NCI-H524 treated with DMSO at 0.1 percent for 48 hours (cell line): Measurements from ENCODE around the gene FIBCD1.

Experiments
- DNase-seq: peaks from one replicate; lab custom pipeline; 2025; lab: John Stamatoyannopoulos, UW

FIBCD1 gene

GRCh38 chr9:130894546-130894945 is 44.5 kb downstream of the FIBCD1 start:
- DNase-seq: no peak

DNA sequence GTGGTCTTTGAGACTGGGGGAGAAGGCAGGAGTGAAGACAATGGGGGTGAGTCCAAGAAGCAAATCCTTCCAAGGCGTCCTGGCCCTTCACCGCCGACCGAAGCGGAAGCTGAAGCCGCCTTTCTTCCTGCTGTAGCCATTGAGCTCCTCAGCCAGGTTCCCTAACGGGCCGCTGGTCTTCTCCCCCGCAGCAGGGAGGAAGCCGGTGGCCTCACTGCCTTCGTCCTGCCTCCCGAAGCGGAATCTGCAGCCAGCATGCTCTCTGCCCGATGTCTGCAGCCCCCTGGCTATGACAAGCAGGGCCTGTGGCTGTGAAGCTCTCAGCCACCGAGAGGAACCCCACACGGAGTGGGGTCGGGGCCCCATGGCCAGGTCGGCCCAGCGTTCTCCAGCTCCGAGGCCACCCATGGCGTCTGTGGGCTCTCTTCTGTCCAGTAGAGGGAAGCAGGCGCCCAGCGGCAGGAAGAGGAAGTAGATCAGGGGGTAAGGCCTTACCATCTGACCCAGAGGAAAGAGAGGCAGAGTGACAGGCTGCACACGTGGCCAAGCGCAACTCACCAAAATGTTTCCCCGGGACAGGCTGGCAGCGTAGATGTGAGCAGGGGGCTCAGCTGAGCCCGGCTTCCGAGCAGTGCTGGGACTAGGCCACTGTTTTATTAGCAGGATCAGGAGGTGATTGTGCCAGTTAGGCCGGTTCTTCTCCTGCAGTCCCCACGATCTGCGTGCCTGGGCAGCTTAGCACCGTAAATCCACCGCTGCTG is 45.5 kb downstream of the FIBCD1 start:
- no peak for DNase-seq

GRCh38 chr9:130892477-130893304 is 46.4 kb downstream of the FIBCD1 start:
- no peak for DNase-seq

DNA sequence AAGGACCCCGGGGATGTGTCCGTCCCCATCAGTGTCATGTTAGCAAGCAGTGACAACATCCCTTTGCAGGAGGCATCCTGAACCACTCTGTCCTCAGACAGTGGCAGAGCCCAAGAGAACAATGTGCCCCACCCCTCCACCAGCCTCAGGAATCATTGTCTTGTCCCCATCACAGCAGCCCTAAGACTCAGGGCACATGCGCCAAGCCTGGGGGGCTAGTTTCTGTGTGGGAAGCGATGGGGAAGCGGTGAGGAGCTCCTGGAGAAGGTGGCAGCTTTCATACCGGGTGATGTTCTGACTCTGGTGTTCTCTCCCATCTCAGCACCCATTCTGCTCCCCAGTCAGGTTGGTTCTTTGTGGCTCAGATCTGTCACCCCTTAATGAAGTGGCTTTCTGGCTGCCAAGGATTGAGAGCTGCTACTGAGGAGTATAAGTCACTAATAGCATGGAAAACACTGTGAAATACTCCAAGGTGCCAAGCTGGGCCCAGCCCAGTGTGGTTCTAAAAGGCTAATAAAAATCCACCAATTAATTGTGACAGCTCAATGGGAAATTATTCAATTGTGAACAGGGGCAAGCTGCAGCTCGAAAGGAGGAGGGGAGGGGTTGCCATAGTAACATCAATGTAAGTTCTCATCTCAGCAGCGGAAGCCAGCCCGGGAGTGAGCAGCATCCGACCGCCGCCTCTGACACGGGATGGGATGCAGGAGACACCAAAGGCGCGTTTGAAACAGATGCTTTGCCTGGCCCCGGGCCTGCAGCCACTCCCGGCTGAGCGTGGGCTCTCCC is 47.2 kb downstream of the FIBCD1 start:
- DNase-seq: no peak

DNA sequence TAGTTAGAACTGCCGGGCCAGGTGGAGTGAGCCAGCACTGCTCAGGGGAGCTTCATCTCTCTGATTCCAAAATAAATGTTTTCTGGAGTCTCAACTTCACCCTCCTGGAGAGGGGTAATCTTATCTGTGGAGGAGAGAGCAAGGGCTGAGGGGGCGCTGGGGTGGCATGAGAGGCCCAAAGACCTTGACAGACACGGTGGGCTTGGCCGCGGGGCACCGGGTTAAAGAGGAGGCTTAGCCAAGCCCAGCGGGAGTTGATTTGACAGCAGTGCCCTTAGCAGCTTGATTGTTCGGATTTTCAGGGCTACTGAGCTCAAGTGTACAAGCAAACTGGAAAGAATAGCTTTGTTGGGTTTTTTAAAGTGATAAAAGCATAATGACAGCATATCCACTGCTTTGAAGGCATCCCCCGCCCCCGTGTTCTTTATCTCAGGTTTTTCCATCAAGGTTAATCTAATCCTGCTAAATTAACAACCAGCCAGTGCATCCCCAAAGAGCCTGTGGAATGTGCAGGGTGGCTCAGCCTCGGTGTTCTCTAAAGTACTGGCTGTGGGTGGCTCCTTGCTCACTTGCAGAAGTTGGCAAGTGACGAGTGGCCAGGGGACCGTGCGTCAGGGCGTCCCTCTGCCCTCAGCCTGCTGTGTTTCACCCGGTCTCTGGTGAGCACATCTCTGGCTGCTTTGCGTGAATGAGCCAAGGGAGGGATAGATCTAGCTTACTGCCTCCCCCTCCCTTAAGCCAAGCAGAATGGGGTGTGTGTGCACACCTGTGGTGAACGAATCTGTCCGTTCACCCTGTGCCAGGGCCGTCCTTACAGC is 48.0 kb downstream of the FIBCD1 start:
- no peak for DNase-seq

DNA sequence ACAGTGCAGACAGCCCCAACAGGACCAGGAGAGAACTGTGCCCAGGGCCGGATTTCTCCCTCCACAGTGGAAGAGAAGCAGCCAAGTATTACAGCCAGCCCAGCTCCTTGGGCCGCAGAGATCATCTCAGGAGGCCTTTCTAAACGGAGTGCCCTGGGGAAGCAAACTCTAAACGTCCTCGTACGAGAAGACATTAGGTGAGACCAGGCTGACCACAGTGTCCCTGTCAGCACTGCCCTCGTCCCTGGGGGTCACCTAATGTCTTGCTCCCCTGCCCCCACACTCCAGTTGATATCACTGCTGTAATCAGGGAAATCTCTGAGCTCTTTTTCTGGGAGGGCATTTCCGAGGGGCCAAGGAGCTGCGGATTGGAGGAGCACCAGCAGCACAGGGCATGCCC is 48.9 kb downstream of the FIBCD1 start:
- DNase-seq: no peak

GRCh38 chr9:130888146-130888885 is 50.7 kb downstream of the FIBCD1 start:
- no peak for DNase-seq

DNA sequence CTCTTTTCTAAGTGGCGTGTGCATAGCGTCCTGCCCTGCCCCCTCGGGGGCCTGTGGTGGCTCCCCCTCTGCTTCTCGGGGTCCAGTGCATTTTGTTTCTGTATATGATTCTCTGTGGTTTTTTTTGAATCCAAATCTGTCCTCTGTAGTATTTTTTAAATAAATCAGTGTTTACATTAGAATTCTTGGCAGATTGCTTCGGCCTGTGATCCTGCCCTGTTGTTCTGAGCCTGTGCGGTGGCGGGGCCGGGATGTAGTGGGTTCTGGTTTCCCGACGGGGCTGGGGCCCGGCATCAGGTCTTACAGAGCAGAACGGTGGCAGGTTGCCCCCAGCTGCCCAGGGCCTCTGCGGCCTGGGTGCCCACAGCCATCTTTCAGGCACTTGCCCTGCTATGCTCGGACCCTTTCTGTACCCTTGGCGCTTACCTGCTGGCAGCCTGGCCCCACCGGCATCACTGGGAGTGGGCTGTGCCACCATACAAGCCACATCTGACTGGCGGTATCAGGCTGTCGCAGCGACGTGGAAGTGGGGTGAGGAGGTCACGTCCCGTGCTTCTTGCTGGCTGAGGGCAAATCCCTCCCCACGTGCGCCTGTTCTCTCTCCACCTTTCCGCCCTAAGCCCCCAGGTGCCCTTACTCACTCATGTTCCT is 51.4 kb downstream of the FIBCD1 start:
- no peak for DNase-seq

- DNase-seq: no peak
Measured at GRCh38 chr9:130886981-130887380, 52.1 kb downstream of the FIBCD1 start.

- no peak for DNase-seq
Measured at GRCh38 chr9:130885484-130886375, 53.3 kb downstream of the FIBCD1 start.

- no peak for DNase-seq
Measured at GRCh38 chr9:130884542-130885483, 54.2 kb downstream of the FIBCD1 start.

DNA sequence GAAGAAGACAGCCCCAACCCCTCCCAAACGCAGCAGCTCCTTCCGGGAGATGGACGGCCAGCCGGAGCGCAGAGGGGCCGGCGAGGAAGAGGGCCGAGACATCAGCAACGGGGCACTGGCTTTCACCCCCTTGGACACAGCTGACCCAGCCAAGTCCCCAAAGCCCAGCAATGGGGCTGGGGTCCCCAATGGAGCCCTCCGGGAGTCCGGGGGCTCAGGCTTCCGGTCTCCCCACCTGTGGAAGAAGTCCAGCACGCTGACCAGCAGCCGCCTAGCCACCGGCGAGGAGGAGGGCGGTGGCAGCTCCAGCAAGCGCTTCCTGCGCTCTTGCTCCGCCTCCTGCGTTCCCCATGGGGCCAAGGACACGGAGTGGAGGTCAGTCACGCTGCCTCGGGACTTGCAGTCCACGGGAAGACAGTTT is 54.9 kb downstream of the FIBCD1 start:
- DNase-seq: no peak

DNA sequence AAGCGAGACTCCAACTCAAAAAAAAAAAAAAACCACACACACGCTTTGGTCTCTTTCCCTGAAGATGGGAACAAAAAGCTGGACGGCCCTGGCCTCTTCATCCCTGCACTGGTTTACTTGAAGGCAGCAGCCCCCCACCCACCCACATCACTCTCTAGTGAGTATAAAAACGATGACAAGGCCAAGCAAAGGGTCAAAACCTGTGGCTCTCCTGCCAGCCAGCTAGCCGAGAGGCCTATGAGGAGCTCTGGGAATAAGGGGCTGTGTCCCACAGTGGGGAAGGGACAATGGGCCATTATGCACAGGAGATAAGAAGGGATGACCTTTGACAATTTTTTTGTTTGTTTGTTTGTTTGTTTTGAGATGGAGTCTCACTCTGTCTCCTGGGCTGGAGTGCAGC is 55.6 kb downstream of the FIBCD1 start:
- DNase-seq: no peak

- DNase-seq: no peak
Measured at GRCh38 chr9:130882696-130883225, 56.3 kb downstream of the FIBCD1 start.

DNA sequence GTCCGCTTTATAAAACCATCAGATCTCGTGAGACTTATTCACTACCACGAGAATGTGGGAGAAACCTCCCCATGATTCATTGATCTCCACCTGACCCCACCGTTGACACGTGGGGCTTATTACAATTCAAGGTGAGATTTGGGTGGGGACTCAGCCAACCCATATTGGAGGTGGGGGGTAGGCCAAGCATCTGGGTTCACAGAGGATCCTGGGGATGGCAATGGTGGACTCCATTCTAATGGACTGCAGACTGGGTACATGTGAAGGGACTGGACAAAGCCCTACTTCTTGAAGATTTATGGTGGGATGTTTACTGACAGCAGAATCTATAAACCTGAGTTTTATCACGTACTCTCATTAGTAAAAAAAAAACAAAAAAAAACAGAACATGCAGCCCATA is 57.5 kb downstream of the FIBCD1 start:
- DNase-seq: no peak

- no peak for DNase-seq
Measured at GRCh38 chr9:130880599-130881220, 58.3 kb downstream of the FIBCD1 start.

DNA sequence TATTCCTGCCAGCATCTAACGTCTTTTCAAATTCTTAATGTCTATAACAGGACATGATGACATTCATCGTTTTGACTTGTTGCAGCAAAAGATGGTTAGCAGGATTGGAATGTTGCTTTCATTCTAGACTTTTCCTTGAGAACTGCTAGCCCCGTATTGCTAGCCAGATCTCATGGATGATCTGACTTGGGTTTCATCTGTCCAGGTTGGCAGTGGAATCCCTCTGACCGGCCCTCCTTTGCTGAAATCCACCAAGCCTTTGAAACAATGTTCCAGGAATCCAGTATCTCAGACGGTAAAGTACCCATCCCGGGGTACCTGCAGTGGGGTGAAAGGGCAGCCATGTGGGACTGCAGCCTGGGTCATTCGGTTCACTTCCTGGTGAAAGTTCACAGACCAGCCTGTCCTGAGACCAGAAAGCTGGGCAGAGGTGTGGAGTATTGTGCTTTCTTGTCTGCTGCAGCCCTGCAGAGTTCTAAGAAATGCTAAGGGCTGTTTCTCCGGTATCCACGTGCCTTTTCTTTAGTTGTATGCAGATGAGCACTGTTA is 59.1 kb downstream of the FIBCD1 start:
- DNase-seq: no peak
